HG03095 (cell line): Measurements from ENCODE around the gene CDC42EP5.

ENCODE experiments used
- ATAC-seq: cut with Tn5 transposase; IDR thresholded peaks from one replicate; pipeline ENCODE4 v1.9.1; 2021; ENCODE audit warnings: moderate library complexity; ENCODE audit not compliant: unreplicated experiment

Gene CDC42EP5

GRCh38 chr19:54462655-54463530 lies 10.2 kb downstream of the CDC42EP5 start:
- no peak for ATAC-seq

DNA sequence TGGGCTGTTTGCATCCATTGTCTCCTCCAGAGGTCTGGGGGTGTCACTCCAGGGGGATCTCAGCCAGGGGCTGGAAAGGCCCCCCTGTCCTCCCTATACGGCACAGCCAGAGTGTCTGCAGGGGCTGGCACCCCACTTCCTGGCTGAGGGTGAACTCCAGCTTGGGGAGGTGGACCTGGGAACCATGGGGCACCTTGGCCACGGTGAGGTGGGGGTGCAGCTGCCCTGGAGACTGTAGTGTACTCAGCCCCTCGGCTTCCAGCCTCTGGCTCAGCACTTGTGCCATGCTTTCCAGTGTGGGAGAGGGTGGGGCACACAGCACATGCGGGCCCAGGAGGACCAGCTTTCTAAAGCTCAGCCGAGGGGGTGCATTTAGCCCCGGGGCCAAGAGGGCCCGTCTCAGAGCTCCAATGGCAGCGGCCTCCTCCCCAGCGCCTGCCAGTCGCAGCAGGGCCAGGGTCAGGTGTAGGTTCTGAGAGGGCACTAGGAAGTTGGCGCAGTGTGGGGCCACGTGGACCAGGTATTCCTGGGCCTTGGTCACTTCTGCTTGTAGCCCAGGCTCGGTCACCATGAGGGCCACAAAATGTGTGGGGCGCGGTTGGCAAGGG lies 10.9 kb downstream of the CDC42EP5 start:
- no peak for ATAC-seq

GRCh38 chr19:54461613-54462012 lies 11.5 kb downstream of the CDC42EP5 start:
- ATAC-seq = no peak

GRCh38 chr19:54461210-54461609 lies 11.9 kb downstream of the CDC42EP5 start:
- no peak for ATAC-seq

GRCh38 chr19:54460230-54461005 lies 12.7 kb downstream of the CDC42EP5 start:
- ATAC-seq = no peak

- no peak for ATAC-seq
These were observed 13.5 kb downstream of the CDC42EP5 start for GRCh38 chr19:54459282-54460229.

DNA sequence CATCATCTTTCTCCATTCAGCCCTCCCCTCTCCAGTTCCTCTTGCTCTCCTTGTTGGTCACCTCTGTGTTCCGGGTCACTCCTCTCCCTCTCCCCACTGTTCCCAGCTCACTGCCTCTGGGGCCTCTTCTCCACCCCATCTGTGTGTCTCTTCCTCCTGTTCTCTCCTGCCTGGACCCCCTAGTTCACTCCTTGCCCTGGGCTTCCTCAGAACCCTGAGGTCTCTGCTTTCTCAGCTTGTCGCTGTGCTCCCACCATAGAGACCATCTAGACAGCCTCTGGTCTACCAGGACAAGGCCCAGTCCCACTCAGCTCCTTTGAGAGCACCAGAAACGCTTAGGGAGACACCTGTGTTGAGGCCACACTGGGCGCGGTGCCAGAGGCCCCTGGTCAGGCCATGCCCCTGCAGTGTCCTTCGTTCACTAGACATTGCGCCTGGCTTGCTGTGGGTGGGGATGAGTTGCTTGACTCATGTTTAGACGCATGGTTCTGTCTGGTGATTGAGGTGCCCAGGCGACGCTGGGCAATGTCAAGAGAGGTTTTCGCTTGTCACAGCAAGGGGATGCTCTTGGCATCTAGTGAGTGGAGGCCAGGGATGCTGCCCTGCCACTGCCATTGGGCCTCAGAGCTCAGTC lies 14.3 kb downstream of the CDC42EP5 start:
- no peak for ATAC-seq

DNA sequence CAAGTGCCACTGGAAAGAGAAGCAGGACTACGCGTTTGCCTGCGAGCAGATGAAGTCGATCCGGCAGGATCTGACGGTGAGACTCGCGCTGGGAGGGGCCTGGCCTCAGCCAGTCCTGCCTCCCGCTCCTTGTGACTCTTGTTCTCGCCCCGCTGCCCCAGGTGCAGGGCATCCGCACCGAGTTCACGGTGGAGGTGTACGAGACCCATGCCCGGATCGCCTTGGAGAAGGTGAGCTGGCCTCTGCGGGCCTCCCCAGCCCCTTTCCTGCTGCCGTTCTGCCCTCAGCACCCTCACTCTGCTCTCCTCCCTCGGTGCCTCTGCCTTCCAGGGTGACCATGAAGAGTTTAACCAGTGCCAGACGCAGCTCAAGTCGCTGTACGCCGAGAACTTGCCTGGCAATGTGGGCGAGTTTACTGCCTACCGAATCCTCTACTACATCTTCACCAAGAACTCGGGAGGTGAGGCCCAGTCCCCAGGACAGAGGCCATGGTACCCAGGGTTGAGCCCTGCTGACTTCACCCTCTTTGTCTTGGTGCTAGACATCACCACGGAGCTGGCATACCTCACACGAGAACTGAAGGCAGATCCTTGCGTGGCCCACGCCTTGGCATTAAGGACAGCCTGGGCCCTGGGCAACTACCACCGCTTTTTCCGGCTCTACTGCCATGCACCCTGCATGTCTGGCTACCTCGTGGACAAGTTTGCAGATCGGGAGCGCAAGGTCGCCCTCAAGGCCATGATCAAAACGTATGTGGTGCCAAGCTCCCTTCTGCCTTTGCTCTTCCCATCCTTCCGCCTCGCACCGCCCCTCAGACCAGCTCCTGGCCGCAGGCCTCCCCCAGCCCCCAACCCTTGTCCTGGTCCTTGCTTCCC lies 15.1 kb downstream of the CDC42EP5 start:
- no peak for ATAC-seq

DNA sequence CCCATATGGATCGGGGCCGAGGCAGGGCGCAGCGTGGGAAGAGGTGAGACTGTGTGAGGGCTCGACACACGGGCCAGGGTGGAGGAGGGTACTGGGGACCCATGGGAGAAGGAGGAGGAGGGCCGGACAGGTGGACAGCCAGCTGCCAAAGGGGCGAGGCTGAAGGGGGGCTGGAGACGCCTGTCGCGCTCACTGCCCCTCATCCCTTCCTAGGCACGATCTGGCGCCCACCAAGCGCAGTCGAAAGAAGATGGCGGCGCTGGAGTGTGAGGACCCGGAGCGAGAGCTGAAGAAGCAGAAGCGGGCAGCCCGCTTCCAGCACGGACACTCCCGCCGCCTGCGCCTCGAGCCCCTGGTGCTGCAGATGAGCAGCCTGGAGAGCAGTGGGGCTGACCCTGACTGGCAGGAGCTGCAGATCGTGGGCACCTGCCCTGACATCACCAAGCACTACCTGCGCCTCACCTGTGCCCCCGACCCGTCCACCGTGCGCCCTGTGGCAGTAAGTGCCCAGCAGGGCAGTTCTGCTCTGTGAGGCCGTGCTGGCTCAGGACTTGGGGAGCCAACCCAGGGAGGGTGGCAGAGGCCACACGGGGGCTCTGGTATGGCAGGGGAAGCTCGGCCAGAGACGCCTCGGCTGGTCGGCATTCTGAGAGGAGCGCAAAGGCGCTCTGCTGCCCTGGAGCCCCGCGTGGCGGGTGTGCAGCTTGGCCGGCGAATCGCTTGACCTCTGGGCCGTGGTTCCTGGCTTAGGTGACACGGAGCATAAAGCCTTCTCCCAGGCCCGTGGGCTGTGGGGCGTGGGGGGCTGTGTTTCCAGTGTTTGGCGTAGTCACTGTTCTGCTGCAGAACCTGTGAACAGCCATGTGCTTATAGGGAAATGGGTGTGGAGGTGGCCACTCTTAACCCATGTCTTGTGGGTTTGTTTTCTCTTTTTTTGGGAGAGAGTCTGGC lies 16.4 kb downstream of the CDC42EP5 start:
- no peak for ATAC-seq

DNA sequence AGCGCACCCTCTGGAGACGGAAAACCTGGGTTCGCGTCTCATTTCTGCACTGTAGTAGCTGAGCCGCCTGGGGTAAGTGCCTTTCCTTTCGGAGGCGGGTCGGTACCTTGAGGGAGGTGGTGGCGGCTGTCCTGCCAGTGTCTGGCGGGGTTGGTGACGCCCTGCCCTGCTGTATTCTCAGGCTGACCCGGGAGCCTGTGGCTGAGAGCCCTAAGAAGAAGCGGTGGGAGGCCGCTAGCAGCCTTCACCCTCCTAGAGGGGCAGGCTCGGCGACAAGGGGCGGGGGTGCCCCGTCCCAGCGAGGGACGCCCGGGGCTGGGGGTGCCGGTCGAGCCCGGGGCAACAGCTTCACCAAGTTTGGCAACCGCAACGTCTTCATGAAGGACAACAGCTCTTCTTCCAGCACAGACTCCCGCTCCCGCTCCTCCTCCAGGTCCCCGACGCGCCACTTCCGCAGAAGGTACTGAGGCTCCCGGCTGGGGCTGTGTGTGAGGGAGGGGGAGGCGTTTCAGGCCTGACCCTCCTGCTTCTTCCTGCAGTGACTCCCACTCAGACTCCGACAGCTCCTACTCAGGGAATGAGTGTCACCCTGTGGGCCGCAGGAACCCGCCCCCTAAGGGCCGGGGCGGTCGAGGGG lies 17.2 kb downstream of the CDC42EP5 start:
- no peak for ATAC-seq

- ATAC-seq = no peak
These were observed 18.1 kb downstream of the CDC42EP5 start for GRCh38 chr19:54454781-54455675.

GRCh38 chr19:54453921-54454780 lies 18.9 kb downstream of the CDC42EP5 start:
- ATAC-seq = no peak

GRCh38 chr19:54452626-54453025 lies 20.5 kb downstream of the CDC42EP5 start:
- ATAC-seq = no peak

DNA sequence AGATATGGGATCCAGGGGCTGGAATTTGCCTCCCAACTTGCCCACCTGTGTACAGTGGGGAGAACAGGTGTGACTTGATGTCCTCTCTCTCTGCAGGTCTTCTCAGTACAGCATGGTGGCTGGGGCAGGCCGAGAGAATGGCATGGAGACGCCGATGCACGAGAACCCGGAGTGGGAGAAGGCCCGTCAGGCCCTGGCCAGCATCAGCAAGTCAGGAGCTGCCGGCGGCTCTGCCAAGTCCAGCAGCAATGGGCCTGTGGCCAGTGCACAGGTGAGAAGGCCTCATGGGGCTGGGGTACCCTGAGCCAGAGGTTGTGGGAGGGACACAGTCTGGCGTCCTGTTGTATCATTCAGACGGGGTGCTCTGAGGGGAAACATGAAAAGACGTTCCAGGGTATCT lies 21.1 kb downstream of the CDC42EP5 start:
- ATAC-seq = no peak

DNA sequence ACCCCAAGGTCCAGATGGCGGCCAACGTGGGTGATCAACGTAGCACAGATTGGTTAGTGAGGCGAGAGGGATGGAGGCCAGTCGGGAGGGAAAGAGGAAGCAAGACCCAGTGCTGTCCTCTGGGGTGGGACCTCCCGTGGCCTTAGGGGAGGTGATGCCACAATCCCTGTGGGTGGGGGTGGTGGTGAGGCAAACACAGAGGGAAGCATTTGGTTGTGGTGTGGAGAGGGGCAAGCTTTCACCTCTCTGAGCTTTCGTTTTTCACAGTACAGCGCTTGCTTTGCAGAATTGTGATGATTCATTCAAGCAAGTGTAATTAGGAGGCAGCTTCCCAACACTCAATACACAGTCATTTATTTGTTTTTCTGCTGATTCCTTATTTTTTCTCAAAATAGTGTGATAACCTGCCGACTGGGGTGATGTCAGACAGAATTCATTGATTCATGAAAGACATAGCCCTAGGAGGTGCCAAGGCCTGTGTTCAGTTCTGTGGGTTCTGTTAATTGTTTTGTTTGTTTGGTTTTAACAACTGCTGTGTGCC lies 21.7 kb downstream of the CDC42EP5 start:
- ATAC-seq = no peak
